T-cell (primary cell): ENCODE data around the gene SLC39A2. TPM values are rescaled to one million over a fixed set of nuclear protein-coding genes. Genes with fewer than 3 reads are reported as not detected.

ENCODE experiments used
- ATAC-seq, 4 experiments: fragments of 200-7000 bp in 3 of 4; fragments of 150-1000 bp in 1 of 4; cut with Tn5 transposase; replicated peaks in 1 of 4; 1 replicate in 3 of 4; 2 replicates in 1 of 4; pipeline ENCODE4 v1.10.0; 2021; ENCODE audit warnings: moderate library complexity in 3 of 4, mild to moderate bottlenecking in 2 of 4, moderate number of reproducible peaks in 1 of 4
- CTCF ChIA-PET, 2 donors: fragments of 300-600 bp; sonication (Branson Sonifier 250); formaldehyde crosslinking; loops; one replicate each; lab custom pipeline; 2022; ENCODE audit warnings: antibody characterized with exemption in 2 of 2; lab: Charles Lee
- POLR2A ChIA-PET, 2 donors: fragments of 300-600 bp; sonication (Branson Sonifier 250); formaldehyde crosslinking; loops; one replicate each; lab custom pipeline; 2022; ENCODE audit warnings: antibody characterized with exemption in 2 of 2; lab: Charles Lee
- DNase-seq, 35 experiments: peaks; one replicate each; pipeline versions ENCODE4 v3.0.0 to v3.0.0-alpha.2; 2013 to 2023
- H3K27ac ChIP-seq: one replicate; pipeline ENCODE4 v1.5.1; 2013; ENCODE audit warnings: low read length
- H3K27me3 ChIP-seq, 2 experiments: replicated peaks in 1 of 2; 1 replicate in 1 of 2; 2 replicates in 1 of 2; pipeline versions ENCODE4 v1.6.1 to v1.7.0; 2013; ENCODE audit warnings: low read length in 1 of 2, mixed read lengths in 1 of 2; ENCODE audit not compliant: control insufficient read depth in 2 of 2, insufficient read depth in 2 of 2; ENCODE audit errors: extremely low read depth in 1 of 2
- H3K36me3 ChIP-seq, 2 donors: 1 replicate in 1 of 2; 2 replicates in 1 of 2; pipeline versions ENCODE4 v1.6.1 to v1.7.0; 2013; ENCODE audit warnings: low read length in 1 of 2; ENCODE audit not compliant: control insufficient read depth in 2 of 2, insufficient read depth in 1 of 2; ENCODE audit errors: extremely low read depth in 1 of 2
- H3K4me1 ChIP-seq, 2 experiments: 1 replicate in 1 of 2; 2 replicates in 1 of 2; pipeline versions ENCODE4 v1.6.1 to v1.7.0; 2013; ENCODE audit warnings: low read length in 2 of 2, mixed read lengths in 1 of 2; ENCODE audit not compliant: insufficient read depth in 2 of 2, control insufficient read depth in 1 of 2; ENCODE audit errors: extremely low read depth in 1 of 2
- H3K4me3 ChIP-seq, 2 donors: 1 replicate in 1 of 2; 2 replicates in 1 of 2; pipeline versions ENCODE4 v1.5.1 to v1.7.0; 2013; ENCODE audit warnings: mild to moderate bottlenecking in 2 of 2, low read length in 1 of 2, moderate library complexity in 1 of 2; ENCODE audit not compliant: control insufficient read depth in 1 of 2; ENCODE audit errors: extremely low read depth in 1 of 2
- H3K9me3 ChIP-seq: 2 replicates; pipeline ENCODE4 v1.7.0; 2013
- H3K27ac Mint-ChIP-seq, 2 donors: one replicate each; pipeline ENCODE4 v1.8.0; 2020 to 2021; ENCODE audit warnings: mild to moderate bottlenecking in 2 of 2, mixed read lengths in 2 of 2
- H3K27me3 Mint-ChIP-seq, 2 donors: one replicate each; pipeline ENCODE4 v1.8.0; 2021 to 2022; ENCODE audit warnings: mixed read lengths in 2 of 2
- H3K36me3 Mint-ChIP-seq: one replicate; pipeline ENCODE4 v1.8.0; 2021; ENCODE audit warnings: mixed read lengths
- H3K4me1 Mint-ChIP-seq, 3 donors: one replicate each; pipeline ENCODE4 v1.8.0; 2020 to 2022; ENCODE audit warnings: mixed read lengths in 3 of 3, mild to moderate bottlenecking in 1 of 3
- H3K4me3 Mint-ChIP-seq, 3 donors: one replicate each; pipeline ENCODE4 v1.8.0; 2020 to 2022; ENCODE audit warnings: mild to moderate bottlenecking in 3 of 3, mixed read lengths in 3 of 3, moderate library complexity in 3 of 3
- H3K9me3 Mint-ChIP-seq, 3 donors: one replicate each; pipeline ENCODE4 v1.8.0; 2020 to 2022; ENCODE audit warnings: mixed read lengths in 3 of 3
- WGBS: methylation state at CpG from one replicate; pipeline ENCODE4 v1.1.5; 2013; ENCODE audit warnings: missing lambda C conversion rate; ENCODE audit not compliant: insufficient coverage; 5-methylcytosine and 5-hydroxymethylcytosine counted together
- total RNA-seq, 35 experiments: library from RNA in 6 of 35; stranded (reverse) in 6 of 35; fragments of 120-200 nt in 1 of 35; gene quantifications; one replicate each; pipeline versions ENCODE4 v1.2.1 to v1.2.4 and lab custom pipeline; 2013 to 2026

SLC39A2 gene
- total RNA-seq, 5 donors from 2014 or later (not counting 1 experiment from before 2014, with no cell fraction given) = 0.35 TPM; not detected in 4

- no peaks in the 10 kb centered on the region for H3K27me3 ChIP-seq
- peaks cover 29 to 31% (median 30%) of the 10 kb centered on the region in 3 donors for H3K4me1 Mint-ChIP-seq
- peak; percentile 91 to 96 (median 94) for ATAC-seq
- POLR2A ChIA-PET = no interaction called here
- peaks cover 0 to under 1% of the 10 kb centered on the region in 2 donors for H3K27me3 Mint-ChIP-seq
- H3K27ac Mint-ChIP-seq = peak within 1 kb of the TSS; percentile 92 to 93
- H3K36me3 Mint-ChIP-seq = peaks cover 22% of the 10 kb centered on the region
- peaks cover 0 to 33% of the 10 kb centered on the region in 2 donors for H3K36me3 ChIP-seq
- CTCF ChIA-PET = interaction anchor here in 1 of 2 donors (1.4 kb wide), 1 partner anchor 18 kb away, joined by 8 read pairs; no protein-coding TSS in a partner anchor
- H3K27ac ChIP-seq = peak within 1 kb of the TSS; percentile 69
- under 1% methylated on average over 39 of the region's 42 CpGs for WGBS
- peak within 1 kb of the TSS; percentile 92 to 97 (median 95) for H3K4me3 Mint-ChIP-seq
- H3K9me3 ChIP-seq = no peaks in the 10 kb centered on the region
- H3K4me1 ChIP-seq = peaks cover 10 to 25% of the 10 kb centered on the region in 2 experiments
- peak within 1 kb of the TSS; percentile 88 to 93 for H3K4me3 ChIP-seq
- no peaks in the 10 kb centered on the region for H3K9me3 Mint-ChIP-seq
- DNase-seq = peak; percentile 68 to 92 (median 78)
Measured at GRCh38 chr14:20989787-20990600, 9.1 kb upstream of the SLC39A2 start, which contains the start of gene METTL17. METTL17 (plus strand) TSS chr14:20989980; CDS start chr14:20990003, 23 bp downstream.

- Mint-ChIP-seq H3K27ac (no peak overlapping the region), H3K36me3 (peaks cover 43% of the 10 kb centered on the region), H3K4me1 (peaks cover 25 to 47% (median 27%) of the 10 kb centered on the region in 3 donors), H3K27me3 (no peaks in the 10 kb centered on the region), H3K9me3 (no peaks in the 10 kb centered on the region), H3K4me3 (no peak overlapping the region)
- ChIA-PET CTCF (interaction anchor here (1.1 to 1.5 kb wide), 2 partner anchors 14 to 25 kb away, joined by 3 to 8 read pairs; no protein-coding TSS in a partner anchor), POLR2A (no interaction called here)
- Histone ChIP-seq H3K36me3 (peaks cover 5 to 56% of the 10 kb centered on the region in 2 donors), H3K9me3 (no peaks in the 10 kb centered on the region), H3K27me3 (no peaks in the 10 kb centered on the region), H3K4me3 (no peak overlapping the region), H3K27ac (no peak overlapping the region), H3K4me1 (peaks cover 5 to 8% of the 10 kb centered on the region in 2 experiments)
- ATAC-seq (no peak), DNase-seq (no peak)
- 93% methylated on average over 7 of the region's 14 CpGs for WGBS
Measured at GRCh38 chr14:20996521-20996920, 2.6 kb upstream of the SLC39A2 start.

- peaks cover 20 to 41% (median 21%) of the 10 kb centered on the region in 3 donors for H3K4me1 Mint-ChIP-seq
- ChIA-PET CTCF (interaction anchor here (0.6 to 1.5 kb wide), 3 partner anchors 8 to 26 kb away, joined by 3 to 8 read pairs (median 4); no protein-coding TSS in a partner anchor), POLR2A (interaction anchor here (0.5 to 0.7 kb wide), 3 partner anchors 16 to 676 kb away, joined by 3 read pairs; no protein-coding TSS in a partner anchor)
- H3K27me3 ChIP-seq = no peaks in the 10 kb centered on the region
- no peak overlapping the region for H3K4me3 ChIP-seq
- no peaks in the 10 kb centered on the region for H3K9me3 Mint-ChIP-seq
- peaks cover 0 to 8% of the 10 kb centered on the region in 2 experiments for H3K4me1 ChIP-seq
- no peaks in the 10 kb centered on the region for H3K9me3 ChIP-seq
- H3K4me3 Mint-ChIP-seq = peak overlapping the region in 1 of 3 donors; percentile 3
- H3K36me3 Mint-ChIP-seq = peaks cover 39% of the 10 kb centered on the region
- no CpG with 5 or more reads among the region's 4 CpGs for WGBS
- H3K27ac ChIP-seq = no peak overlapping the region
- peaks cover 5 to 52% of the 10 kb centered on the region in 2 donors for H3K36me3 ChIP-seq
- no peaks in the 10 kb centered on the region for H3K27me3 Mint-ChIP-seq
- peak overlapping the region; percentile 20 to 59 for H3K27ac Mint-ChIP-seq
- DNase-seq (no peak), ATAC-seq (no peak)
Measured at GRCh38 chr14:20997115-20997514, 2.0 kb upstream of the SLC39A2 start.

GRCh38 chr14:20997564-20997963 is 1.5 kb upstream of the SLC39A2 start:
- 13% methylated on average over 3 of the region's 6 CpGs for WGBS
- no peaks in the 10 kb centered on the region for H3K27me3 ChIP-seq
- Mint-ChIP-seq H3K27me3 (no peaks in the 10 kb centered on the region), H3K27ac (peak overlapping the region; percentile 20 to 59), H3K4me1 (peaks cover 20 to 39% (median 20%) of the 10 kb centered on the region in 3 donors), H3K4me3 (peak overlapping the region in 1 of 3 donors; percentile 3), H3K36me3 (peaks cover 38% of the 10 kb centered on the region), H3K9me3 (no peaks in the 10 kb centered on the region)
- DNase-seq (no peak), ATAC-seq (peak in 1 of 4 experiments; percentile 51)
- H3K36me3 ChIP-seq = peaks cover 5 to 47% of the 10 kb centered on the region in 2 donors
- H3K27ac ChIP-seq = no peak overlapping the region
- ChIA-PET CTCF (interaction anchor here (0.6 to 1.5 kb wide), 6 partner anchors 7 to 26 kb away, joined by 3 to 8 read pairs (median 3); no protein-coding TSS in a partner anchor), POLR2A (interaction anchor here (0.5 to 0.7 kb wide), 3 partner anchors 16 to 676 kb away, joined by 3 read pairs; no protein-coding TSS in a partner anchor)
- no peak overlapping the region for H3K4me3 ChIP-seq
- H3K9me3 ChIP-seq = no peaks in the 10 kb centered on the region
- peaks cover 0 to 8% of the 10 kb centered on the region in 2 experiments for H3K4me1 ChIP-seq

GRCh38 chr14:20998139-20998538 is 954 bp upstream of the SLC39A2 start:
- Mint-ChIP-seq H3K4me3 (no peak overlapping the region), H3K9me3 (no peaks in the 10 kb centered on the region), H3K36me3 (peaks cover 35% of the 10 kb centered on the region), H3K27ac (no peak overlapping the region), H3K27me3 (no peaks in the 10 kb centered on the region), H3K4me1 (peaks cover 20 to 39% (median 20%) of the 10 kb centered on the region in 3 donors)
- WGBS = 100% methylated on average over 2 of the region's 3 CpGs
- no peak for ATAC-seq
- CTCF ChIA-PET = interaction anchor here (0.5 to 1.3 kb wide), 4 partner anchors 15 to 69 kb away, joined by 3 read pairs; no protein-coding TSS in a partner anchor
- Histone ChIP-seq H3K9me3 (no peaks in the 10 kb centered on the region), H3K27ac (no peak overlapping the region), H3K27me3 (no peaks in the 10 kb centered on the region), H3K36me3 (peaks cover 5 to 42% of the 10 kb centered on the region in 2 donors), H3K4me1 (peaks cover 0 to 8% of the 10 kb centered on the region in 2 experiments), H3K4me3 (no peak overlapping the region)
- POLR2A ChIA-PET = interaction anchor here in 1 of 2 donors (0.7 kb wide), 1 partner anchor 34 kb away, joined by 3 read pairs; no protein-coding TSS in a partner anchor
- DNase-seq = no peak

GRCh38 chr14:20999591-20999990 is 498 bp downstream of the SLC39A2 start:
- 81% methylated on average over 4 of the region's 4 CpGs for WGBS
- ATAC-seq (no peak), DNase-seq (no peak)
- Histone ChIP-seq H3K9me3 (no peaks in the 10 kb centered on the region), H3K4me3 (no peak overlapping the region), H3K36me3 (peaks cover 5 to 27% of the 10 kb centered on the region in 2 donors), H3K27ac (no peak overlapping the region), H3K4me1 (peaks cover 0 to 8% of the 10 kb centered on the region in 2 experiments), H3K27me3 (no peaks in the 10 kb centered on the region)
- Mint-ChIP-seq H3K9me3 (no peaks in the 10 kb centered on the region), H3K27ac (no peak overlapping the region), H3K36me3 (peaks cover 25% of the 10 kb centered on the region), H3K4me1 (peaks cover 18 to 34% (median 20%) of the 10 kb centered on the region in 3 donors), H3K4me3 (no peak overlapping the region), H3K27me3 (no peaks in the 10 kb centered on the region)
- ChIA-PET POLR2A (no interaction called here), CTCF (interaction anchor here in 1 of 2 donors (1.3 kb wide), 1 partner anchor 15 kb away, joined by 5 read pairs; no protein-coding TSS in a partner anchor)
